K562 (cell line): ENCODE results near the gene ANO8. TPM values are rescaled to one million over a fixed set of nuclear protein-coding genes. Genes with fewer than 3 reads are reported as not detected.

Source experiments
- CAMTA2 ChIP-seq: fragments of 250-450 bp; sonication (Bioruptor Pico); conservative IDR thresholded peaks from 2 replicates; pipeline ENCODE4 v1.5.1; 2022
- GABPB1 ChIP-seq: sonication (generic); formaldehyde crosslinking; IDR thresholded peaks from 2 replicates; pipeline ENCODE4 v1.8.0; 2022; ENCODE audit warnings: mild to moderate bottlenecking, missing genetic modification reagents
- IFI16 ChIP-seq: fragments of 250-450 bp; sonication (Bioruptor Pico); IDR thresholded peaks from 2 replicates; pipeline ENCODE4 v2.1.2; 2022; ENCODE audit warnings: mild to moderate bottlenecking, inconsistent platforms
- POLR2AphosphoS2 ChIP-seq: IDR thresholded peaks from 2 replicates; pipeline ENCODE4 v1.6.1; 2012; ENCODE audit warnings: low read length, improper control_type of control experiment
- POLR2B ChIP-seq: fragments of 450-650 bp; IDR thresholded peaks from 2 replicates; pipeline ENCODE4 v1.6.1; 2018; ENCODE audit warnings: low read depth; ENCODE audit not compliant: partially characterized antibody
- SREBF1 ChIP-seq: fragments of 150-350 bp; IDR thresholded peaks from 2 replicates; pipeline ENCODE4 v1.6.1; 2014; ENCODE audit warnings: antibody characterized with exemption, low read depth, low read length, borderline replicate concordance
- TCF7 ChIP-seq: sonication (generic); IDR thresholded peaks from 2 replicates; pipeline ENCODE4 v1.6.1; 2016; ENCODE audit warnings: antibody characterized with exemption, borderline replicate concordance
- TFAM ChIP-seq: fragments of 250-450 bp; sonication (Bioruptor Pico); conservative IDR thresholded peaks from 2 replicates; pipeline ENCODE4 v1.5.0; 2021; ENCODE audit warnings: mild to moderate bottlenecking, moderate library complexity
- ZNF780A ChIP-seq: fragments of 250-450 bp; sonication (Bioruptor Pico); IDR thresholded peaks from 2 replicates; pipeline ENCODE4 v1.5.0; 2021; ENCODE audit warnings: mild to moderate bottlenecking
- polyA plus RNA-seq, 8 experiments: library from polyadenylated mRNA; depleted of rRNA in 4 of 8; stranded (reverse) in 5 of 8; unstranded in 3 of 8; fragments of >200 nt; fragmentation: Nextera tagmentation in 2 of 8; fragmentation: Illumina TruSeq in 1 of 8; extraction: Ambion mirVana in 2 of 8; extraction: Trizol in 1 of 8; gene quantifications; 2 replicates each; pipeline versions ENCODE4 v1.2.1 to v1.2.3, GENCODE V29; 2011 to 2014; ENCODE audit warnings: inconsistent platforms in 1 of 8, missing spikeins in 1 of 8
- total RNA-seq, 7 experiments: library from RNA; depleted of rRNA in 6 of 7; stranded (reverse); fragments of >200 nt in 6 of 7; fragmentation: Illumina TruSeq in 2 of 7; extraction: Trizol in 2 of 7; gene quantifications; 2 replicates each; pipeline versions ENCODE4 v1.2.1 to v1.2.3, GENCODE V29; 2011 to 2021; ENCODE audit warnings: low replicate concordance in 1 of 7
- TF ChIP-seq, protein P1 (sequence below): fragments of 250-450 bp; sonication (Bioruptor Pico); IDR thresholded peaks from 2 replicates; pipeline ENCODE4 v1.5.0; 2020; ENCODE audit warnings: mild to moderate bottlenecking
- TF ChIP-seq, protein P2 (sequence below): sonication (generic); formaldehyde crosslinking; IDR thresholded peaks from 2 replicates; pipeline ENCODE4 v1.8.0; 2022; ENCODE audit warnings: mild to moderate bottlenecking, missing genetic modification reagents
- TF ChIP-seq, protein P3 (sequence below), 2 experiments: fragments of 450-650 bp; IDR thresholded peaks; 2 replicates each; pipeline ENCODE4 v1.6.1; 2016; ENCODE audit warnings: mild to moderate bottlenecking in 2 of 2, borderline replicate concordance in 1 of 2, low read depth in 1 of 2, moderate library complexity in 1 of 2
- TF ChIP-seq, protein P4 (sequence below): IDR thresholded peaks from 2 replicates; pipeline ENCODE4 v1.6.1; 2014; ENCODE audit warnings: antibody characterized with exemption

ANO8 gene
- total and polyA plus RNA-seq, 9 of the 15 experiments (the other 6 are each of a cell fraction or from before 2014, with no cell fraction given), result 0.07 to 7.6 (median 2.3) TPM; not detected in 1

DNA sequence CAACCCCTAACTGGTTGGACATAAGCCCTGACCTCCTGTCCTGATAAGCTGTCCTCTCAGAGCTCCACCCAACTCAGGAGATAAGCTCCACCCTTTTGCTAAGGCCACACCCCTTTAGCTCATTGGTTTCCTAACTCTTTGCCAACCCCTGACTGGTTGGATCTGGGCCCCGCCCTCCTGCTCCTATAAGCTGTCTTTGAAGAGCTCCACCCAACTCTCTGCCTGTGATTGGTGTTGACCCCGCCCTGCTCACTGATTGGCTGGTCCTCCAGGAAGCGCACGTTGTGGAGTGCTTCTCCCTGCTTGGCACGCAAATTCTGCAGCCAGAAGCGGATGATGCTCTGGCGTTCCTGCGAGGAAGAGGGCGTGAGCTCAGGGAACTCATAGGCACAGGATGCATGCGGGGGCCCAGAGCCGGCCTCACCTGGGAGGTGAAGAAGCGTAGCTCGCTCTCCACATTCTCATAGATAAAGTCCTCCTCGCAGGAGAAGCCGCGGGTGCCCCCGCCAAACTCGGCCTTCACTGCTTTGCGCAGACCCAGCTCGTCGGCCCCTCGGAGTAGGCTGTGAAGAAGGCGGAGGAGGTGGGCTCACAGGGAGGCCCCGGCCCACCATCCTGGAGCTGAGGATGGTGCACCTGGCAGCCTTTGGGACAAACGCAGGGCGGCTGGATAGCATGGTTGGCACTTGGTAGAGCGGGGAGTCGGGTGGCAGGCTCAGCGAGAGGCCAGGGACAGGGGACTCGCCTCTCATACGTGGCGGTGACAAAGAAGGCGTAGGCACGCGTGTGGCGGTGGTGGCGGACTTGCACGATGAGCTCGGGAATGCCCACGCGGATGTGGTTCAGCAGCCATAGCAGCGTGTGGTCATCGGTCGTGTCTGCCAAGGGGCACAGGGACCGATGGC is 1.7 kb downstream of the ANO8 start (continued):
- TF ChIP-seq, protein P1, sequence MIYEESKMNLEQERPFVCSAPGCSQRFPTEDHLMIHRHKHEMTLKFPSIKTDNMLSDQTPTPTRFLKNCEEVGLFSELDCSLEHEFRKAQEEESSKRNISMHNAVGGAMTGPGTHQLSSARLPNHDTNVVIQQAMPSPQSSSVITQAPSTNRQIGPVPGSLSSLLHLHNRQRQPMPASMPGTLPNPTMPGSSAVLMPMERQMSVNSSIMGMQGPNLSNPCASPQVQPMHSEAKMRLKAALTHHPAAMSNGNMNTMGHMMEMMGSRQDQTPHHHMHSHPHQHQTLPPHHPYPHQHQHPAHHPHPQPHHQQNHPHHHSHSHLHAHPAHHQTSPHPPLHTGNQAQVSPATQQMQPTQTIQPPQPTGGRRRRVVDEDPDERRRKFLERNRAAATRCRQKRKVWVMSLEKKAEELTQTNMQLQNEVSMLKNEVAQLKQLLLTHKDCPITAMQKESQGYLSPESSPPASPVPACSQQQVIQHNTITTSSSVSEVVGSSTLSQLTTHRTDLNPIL (CRISPR knock-in tag), result no peak
- TF ChIP-seq SREBF1, result no peak
- peak; percentile 79 for TF ChIP-seq POLR2AphosphoS2
- no peak for TF ChIP-seq IFI16 (CRISPR knock-in tag)
- TF ChIP-seq, protein P2, sequence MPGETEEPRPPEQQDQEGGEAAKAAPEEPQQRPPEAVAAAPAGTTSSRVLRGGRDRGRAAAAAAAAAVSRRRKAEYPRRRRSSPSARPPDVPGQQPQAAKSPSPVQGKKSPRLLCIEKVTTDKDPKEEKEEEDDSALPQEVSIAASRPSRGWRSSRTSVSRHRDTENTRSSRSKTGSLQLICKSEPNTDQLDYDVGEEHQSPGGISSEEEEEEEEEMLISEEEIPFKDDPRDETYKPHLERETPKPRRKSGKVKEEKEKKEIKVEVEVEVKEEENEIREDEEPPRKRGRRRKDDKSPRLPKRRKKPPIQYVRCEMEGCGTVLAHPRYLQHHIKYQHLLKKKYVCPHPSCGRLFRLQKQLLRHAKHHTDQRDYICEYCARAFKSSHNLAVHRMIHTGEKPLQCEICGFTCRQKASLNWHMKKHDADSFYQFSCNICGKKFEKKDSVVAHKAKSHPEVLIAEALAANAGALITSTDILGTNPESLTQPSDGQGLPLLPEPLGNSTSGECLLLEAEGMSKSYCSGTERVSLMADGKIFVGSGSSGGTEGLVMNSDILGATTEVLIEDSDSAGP, result no peak
- no peak for TF ChIP-seq TFAM (CRISPR knock-in tag)
- no peak for TF ChIP-seq POLR2B
- TF ChIP-seq, protein P3, sequence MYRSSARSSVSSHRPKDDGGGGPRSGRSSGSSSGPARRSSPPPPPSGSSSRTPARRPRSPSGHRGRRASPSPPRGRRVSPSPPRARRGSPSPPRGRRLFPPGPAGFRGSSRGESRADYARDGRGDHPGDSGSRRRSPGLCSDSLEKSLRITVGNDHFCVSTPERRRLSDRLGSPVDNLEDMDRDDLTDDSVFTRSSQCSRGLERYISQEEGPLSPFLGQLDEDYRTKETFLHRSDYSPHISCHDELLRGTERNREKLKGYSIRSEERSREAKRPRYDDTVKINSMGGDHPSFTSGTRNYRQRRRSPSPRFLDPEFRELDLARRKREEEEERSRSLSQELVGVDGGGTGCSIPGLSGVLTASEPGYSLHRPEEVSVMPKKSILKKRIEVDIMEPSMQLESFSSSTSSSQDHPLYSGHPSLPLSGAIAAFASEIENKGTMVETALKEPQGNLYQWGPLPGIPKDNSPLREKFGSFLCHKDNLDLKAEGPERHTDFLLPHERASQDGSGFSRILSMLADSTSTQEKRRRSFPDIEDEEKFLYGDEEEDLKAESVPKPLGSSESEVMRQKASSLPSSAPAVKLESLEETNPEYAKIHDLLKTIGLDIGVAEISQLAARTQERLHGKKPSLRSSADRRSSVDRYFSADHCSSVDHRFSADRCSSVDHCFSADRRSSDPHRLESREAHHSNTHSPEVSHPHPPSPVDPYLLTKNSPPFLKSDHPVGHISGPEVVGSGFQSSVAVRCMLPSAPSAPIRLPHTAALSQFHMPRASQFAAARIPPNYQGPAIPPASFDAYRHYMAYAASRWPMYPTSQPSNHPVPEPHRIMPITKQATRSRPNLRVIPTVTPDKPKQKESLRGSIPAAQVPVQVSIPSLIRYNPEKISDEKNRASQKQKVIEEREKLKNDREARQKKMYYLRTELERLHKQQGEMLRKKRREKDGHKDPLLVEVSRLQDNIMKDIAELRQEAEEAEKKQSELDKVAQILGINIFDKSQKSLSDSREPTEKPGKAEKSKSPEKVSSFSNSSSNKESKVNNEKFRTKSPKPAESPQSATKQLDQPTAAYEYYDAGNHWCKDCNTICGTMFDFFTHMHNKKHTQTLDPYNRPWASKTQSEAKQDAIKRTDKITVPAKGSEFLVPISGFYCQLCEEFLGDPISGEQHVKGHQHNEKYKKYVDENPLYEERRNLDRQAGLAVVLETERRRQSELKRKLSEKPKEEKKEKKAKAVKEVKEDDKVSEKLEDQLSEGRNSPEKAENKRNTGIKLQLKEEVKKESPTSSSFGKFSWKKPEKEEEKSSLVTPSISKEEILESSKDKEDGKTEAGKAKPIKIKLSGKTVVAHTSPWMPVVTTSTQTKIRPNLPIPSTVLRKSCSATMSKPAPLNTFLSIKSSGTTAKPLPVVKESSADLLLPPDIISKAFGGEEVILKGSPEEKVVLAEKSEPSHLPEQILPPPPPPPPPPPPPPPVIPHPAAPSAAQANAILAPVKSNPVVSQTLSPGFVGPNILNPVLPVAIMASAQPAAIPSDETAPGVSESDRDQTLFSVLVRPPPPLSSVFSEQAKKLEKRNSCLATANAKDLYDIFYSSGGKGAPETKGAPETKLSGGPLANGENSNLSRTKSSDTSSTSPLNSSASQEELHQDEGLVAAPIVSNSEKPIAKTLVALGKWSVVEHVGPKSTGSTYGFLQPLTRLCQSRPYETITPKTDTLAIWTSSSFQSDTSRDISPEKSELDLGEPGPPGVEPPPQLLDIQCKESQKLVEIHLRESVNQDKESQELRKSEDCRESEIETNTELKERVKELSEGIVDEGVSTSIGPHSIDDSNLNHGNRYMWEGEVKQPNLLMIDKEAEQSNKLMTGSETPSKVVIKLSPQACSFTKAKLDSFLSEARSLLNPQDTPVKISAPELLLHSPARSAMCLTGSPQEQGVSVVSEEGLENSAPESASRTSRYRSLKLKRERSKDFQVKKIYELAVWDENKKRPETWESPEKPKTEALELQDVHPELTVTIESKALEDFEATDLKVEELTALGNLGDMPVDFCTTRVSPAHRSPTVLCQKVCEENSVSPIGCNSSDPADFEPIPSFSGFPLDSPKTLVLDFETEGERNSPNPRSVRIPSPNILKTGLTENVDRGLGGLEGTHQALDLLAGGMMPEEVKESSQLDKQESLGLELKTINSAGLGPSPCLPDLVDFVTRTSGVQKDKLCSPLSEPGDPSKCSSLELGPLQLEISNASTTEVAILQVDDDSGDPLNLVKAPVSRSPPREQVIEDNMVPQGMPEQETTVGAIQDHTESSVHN (IDR thresholded peaks at IDR 0.05; ENCODE audit: borderline replicate concordance in 1 of 2, low read depth in 1 of 2), result no peak
- TF ChIP-seq, protein P4, sequence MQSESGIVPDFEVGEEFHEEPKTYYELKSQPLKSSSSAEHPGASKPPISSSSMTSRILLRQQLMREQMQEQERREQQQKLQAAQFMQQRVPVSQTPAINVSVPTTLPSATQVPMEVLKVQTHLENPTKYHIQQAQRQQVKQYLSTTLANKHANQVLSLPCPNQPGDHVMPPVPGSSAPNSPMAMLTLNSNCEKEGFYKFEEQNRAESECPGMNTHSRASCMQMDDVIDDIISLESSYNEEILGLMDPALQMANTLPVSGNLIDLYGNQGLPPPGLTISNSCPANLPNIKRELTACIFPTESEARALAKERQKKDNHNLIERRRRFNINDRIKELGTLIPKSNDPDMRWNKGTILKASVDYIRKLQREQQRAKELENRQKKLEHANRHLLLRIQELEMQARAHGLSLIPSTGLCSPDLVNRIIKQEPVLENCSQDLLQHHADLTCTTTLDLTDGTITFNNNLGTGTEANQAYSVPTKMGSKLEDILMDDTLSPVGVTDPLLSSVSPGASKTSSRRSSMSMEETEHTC, result no peak
- peak; percentile 45; the same call in 1 of the 2 replicates for TF ChIP-seq GABPB1 (CRISPR knock-in tag)
- TF ChIP-seq ZNF780A (CRISPR knock-in tag), result no peak
- no peak for TF ChIP-seq CAMTA2
- TF ChIP-seq TCF7, result 0 out of 2 replicates have a peak, but pooled peaks have one; percentile 49
